ENCODE data around the gene NMNAT1. TPM values are rescaled to one million over a fixed set of nuclear protein-coding genes. Genes with fewer than 3 reads are reported as not detected.
"Not testable (repeated sequence)": the region's sequence is repeated elsewhere in the genome, so short reads cannot be mapped to it uniquely, and the experiment has no call there.

NMNAT1 gene
- total RNA-seq (2014; rRNA removed; shearing (Covaris generic)): 12.8 and 13.8 TPM in 2 replicates

DNA sequence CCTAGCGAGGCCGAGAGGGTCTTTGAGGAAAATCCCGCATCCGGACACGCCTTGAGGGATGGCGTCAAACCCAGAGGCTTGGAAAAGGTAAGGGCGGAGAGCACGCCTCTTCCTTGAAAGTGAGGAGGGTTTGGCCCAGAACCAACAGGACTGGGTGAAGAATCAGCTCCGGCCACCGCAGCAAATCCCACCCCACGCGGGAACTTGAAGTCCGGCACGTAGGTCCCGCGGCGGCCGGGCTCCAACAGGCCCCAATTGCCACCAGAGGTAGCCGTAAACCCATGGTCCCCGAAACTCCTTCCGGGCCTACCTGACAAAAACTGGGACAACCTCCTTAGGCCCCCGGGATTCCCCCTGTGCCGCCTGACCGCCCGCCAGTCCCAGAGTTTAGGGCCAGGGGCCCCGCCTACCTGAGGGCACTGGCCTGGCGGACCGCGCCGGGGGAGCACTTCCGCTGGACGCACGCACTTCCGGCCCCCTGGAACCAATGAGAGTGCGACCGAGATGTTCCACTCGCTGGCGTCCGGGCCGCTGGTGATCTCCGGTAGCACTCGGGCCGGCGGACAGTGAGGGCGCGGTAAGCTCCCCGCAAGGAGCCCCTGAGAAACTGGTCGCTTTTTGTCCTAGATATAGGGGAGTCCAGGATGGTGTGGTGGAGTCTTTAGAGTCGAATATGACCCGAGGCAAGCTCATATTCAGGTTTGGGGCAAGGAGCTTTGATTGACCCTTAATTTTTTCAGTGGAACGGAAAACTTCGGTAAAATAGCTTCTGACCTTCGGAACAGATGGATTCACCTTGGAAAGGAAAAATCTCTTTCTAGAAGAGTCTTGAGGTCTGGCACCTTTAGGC is at the start of gene NMNAT1, which contains the start of gene LZIC:
Gene NMNAT1 (plus strand): TSS at position 537 of the 850 bp plus-strand sequence. CDS start 28,599 bp downstream, outside the sequence.
Gene LZIC (minus strand): TSS at position 453 of the 850 bp plus-strand sequence. CDS start 6,772 bp downstream, outside the sequence.
- peak; percentile 94 for DNase-seq (ENCODE audit: low read depth)

DNA sequence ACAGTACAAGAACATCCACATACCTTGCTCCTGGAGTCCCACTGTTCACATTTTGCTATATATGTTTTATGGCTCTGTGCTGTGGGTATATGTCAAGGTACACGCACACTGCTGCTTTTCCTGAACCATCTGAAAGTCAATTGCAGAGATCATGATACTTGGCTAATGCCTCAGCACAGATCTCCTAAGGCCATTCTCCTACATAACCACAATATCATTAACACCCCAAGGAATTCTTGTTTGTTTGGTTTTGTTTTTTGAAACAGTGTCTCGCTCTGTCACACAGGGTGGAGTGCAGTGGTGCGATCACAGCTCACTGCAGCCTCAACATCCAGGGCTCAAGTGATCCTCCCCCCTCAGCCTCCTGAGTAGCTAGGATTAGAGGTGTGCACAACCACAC is 49.2 kb upstream of the NMNAT1 start:
- DNase-seq (ENCODE audit: low read depth): peak; percentile 72

- DNase-seq (ENCODE audit: low read depth): no peak
These were observed 42.9 kb upstream of the NMNAT1 start for GRCh38 chr1:9900142-9901043.

DNA sequence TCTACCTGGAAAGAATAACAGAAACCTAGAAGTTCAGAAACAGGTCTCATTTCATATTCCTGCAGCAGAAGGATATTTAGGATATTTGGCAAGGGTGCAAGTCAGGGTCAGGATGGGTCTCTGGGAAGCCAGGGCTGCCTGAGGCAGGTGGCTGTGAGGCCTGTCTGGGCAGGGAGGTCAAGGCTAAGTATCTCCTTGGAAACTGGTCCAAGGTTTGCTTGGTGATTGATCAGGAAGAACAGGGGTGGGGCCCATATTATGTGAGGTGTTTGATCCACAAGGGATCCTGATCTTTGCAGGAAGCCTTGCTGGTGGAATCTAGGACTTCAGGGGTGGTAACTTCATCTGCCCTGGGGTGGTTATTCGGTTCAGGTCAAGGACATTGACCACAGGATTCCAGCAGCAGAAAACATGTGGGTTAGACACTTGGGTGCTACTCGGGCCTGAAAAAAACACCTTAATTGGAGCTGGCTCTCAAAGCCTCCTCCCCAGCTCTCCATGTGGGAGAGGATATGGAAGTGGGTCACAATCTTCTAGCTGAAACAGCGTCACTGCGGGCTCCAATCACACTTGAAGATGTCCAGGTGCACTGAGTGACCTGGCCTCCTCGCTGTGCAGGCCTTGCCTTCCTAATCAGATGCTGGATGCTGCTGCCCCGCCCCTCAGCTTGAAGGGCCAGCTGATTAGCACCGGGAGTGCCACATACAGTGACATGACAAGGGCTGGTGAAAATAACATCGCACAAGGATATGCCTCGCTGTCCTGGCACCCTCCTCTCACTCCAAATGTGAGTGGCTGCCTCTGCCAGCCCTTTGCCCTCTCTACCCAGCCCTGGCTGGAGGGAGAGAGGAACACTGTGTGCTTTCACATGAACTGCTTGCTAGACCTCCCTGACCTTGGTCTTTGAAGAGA is 41.9 kb upstream of the NMNAT1 start:
- DNase-seq (ENCODE audit: low read depth): peak; percentile 62

- no peak for DNase-seq (ENCODE audit: low read depth)
These were observed 41.2 kb upstream of the NMNAT1 start for GRCh38 chr1:9902060-9902452.

GRCh38 chr1:9903801-9904527 is 39.3 kb upstream of the NMNAT1 start:
- DNase-seq (ENCODE audit: low read depth): no peak

- no peak for DNase-seq (ENCODE audit: low read depth)
These were observed 38.7 kb upstream of the NMNAT1 start for GRCh38 chr1:9904596-9904995.

- DNase-seq (ENCODE audit: low read depth): peak; percentile 70
These were observed 38.3 kb upstream of the NMNAT1 start for GRCh38 chr1:9905010-9905409.

- DNase-seq (ENCODE audit: low read depth): no peak
These were observed 36.8 kb upstream of the NMNAT1 start for GRCh38 chr1:9906466-9906865.

- DNase-seq (ENCODE audit: low read depth): peak; percentile 60
These were observed 35.8 kb upstream of the NMNAT1 start for GRCh38 chr1:9907441-9907840.

DNA sequence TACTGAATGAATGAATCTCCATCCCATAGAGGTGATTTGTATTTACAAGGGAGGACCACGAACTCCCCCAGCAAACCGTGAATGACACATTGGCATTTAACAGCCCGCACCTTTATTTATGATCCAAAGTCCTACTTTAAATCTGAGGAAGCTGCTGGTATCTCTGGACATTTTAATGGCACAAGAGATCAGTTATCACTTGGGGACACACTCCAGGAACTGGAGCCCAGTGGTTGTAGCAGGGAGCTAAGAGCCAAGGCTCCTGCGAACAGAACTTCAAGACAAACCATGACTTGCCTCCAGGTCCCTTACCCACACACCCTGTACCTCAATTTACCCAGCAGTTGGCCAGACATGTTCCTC is 34.4 kb upstream of the NMNAT1 start:
- DNase-seq (ENCODE audit: low read depth): no peak

GRCh38 chr1:9909234-9910046 is 33.8 kb upstream of the NMNAT1 start:
- DNase-seq (ENCODE audit: low read depth): no peak

- no peak for DNase-seq (ENCODE audit: low read depth)
These were observed 33.2 kb upstream of the NMNAT1 start, which contains the start of gene CTNNBIP1 for GRCh38 chr1:9910076-9910422. TSS of gene CTNNBIP1 (minus strand) at chr1:9910269. CDS start at chr1:9872064, 38,205 bp downstream.

DNA sequence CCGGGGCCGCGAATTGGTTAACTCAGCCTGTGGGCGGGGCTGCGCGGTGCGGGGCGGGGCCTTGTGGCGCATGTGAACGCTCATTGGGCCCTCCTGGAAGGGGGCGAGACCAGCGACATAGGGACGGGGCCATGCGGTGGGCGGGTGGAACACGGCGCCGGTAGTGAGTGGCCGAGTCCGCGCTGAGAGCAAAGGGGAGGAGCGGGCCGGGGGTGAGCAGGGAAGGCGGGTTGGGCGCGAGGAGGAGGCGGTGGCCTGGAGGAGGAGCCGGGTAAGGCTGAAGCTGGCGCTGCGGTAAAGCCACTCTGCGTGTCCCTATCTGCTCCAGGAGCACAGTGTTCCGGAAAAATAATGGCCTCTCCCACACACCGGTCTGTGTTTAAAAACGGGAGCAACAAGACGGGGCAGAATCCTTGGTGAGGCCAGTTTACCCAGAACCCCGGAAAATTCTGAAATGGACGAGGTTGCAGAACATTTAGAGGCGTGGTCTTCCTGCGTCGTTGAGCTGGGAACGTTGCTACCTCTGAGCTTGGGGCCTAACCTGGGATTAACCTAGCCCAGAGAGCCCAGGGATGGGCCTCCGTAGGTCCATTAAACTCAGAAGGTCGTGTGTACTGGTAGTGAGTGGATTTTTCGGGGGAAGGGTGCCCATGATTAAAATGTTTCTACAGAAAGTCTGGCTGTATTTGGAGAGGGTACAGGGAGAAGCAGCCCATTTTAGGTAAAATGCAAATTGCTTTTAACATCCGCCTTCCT is 32.7 kb upstream of the NMNAT1 start:
- peak; percentile 99 for DNase-seq (ENCODE audit: low read depth)

GRCh38 chr1:9912264-9912936 is 30.9 kb upstream of the NMNAT1 start:
- no peak for DNase-seq (ENCODE audit: low read depth)

- no peak for DNase-seq (ENCODE audit: low read depth)
These were observed 28.7 kb upstream of the NMNAT1 start for GRCh38 chr1:9914610-9914937.

- DNase-seq (ENCODE audit: low read depth): no peak
These were observed 26.8 kb upstream of the NMNAT1 start for GRCh38 chr1:9916452-9916851.

DNA sequence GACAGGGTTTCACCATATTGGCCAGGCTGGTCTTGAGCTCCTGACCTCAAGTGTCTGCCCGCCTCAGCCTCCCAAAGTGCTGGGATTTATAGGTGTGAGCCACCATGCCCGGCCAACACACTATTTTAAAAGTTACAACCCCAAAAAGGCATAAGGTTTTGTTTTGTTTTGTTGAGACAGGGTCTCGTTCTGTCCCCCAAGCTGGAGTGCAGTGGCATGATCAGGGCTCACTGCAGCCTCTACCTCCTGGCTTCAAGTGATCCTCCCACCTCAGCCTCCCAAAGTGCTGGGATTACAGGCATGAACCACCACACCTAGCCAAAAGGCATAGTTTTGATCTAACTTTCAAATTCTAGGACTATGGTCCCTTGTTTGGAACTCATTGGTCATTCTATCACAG is 25.8 kb upstream of the NMNAT1 start:
- DNase-seq (ENCODE audit: low read depth): not testable (repeated sequence)

DNA sequence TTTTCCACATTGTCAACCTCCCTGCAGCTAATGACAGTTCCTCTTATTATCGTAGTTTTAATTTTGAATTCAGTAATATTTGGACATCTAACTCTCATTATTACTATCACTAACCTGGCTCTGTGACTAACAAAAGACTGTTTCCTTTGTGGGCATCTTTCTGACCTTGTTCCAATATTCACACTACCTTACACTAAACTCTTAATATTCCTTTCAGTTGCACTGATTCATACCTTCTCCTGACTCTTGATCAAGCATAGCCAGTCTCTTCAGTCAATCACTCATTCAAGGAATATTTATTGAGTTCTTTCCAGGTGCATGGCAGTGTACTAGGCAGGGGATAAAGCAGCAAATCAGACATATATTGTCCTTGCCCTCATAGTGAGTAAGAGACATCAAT is 25.4 kb upstream of the NMNAT1 start:
- no peak for DNase-seq (ENCODE audit: low read depth)

Data from M059J (cell line).